HL-60 (cell line): ENCODE measurements around the gene PNKP.

Experiments used
- POLR2AphosphoS5 ChIP-seq: IDR thresholded peaks from 2 replicates; pipeline ENCODE4 v1.6.1; 2012; ENCODE audit warnings: low read depth
- SPI1 ChIP-seq: IDR thresholded peaks from 2 replicates; pipeline ENCODE4 v1.6.1; 2012; ENCODE audit warnings: low read depth, mild to moderate bottlenecking, borderline replicate concordance
- TF ChIP-seq, protein P1 (sequence below): IDR thresholded peaks from one replicate; pipeline ENCODE4 v1.5.1; 2011; ENCODE audit warnings: low read length, control low read depth, inconsistent platforms; ENCODE audit not compliant: insufficient read depth
- TF ChIP-seq, protein P2 (sequence below): IDR thresholded peaks from 2 replicates; pipeline ENCODE4 v1.6.1; 2012; ENCODE audit warnings: low read depth; ENCODE audit not compliant: insufficient replicate concordance

DNA sequence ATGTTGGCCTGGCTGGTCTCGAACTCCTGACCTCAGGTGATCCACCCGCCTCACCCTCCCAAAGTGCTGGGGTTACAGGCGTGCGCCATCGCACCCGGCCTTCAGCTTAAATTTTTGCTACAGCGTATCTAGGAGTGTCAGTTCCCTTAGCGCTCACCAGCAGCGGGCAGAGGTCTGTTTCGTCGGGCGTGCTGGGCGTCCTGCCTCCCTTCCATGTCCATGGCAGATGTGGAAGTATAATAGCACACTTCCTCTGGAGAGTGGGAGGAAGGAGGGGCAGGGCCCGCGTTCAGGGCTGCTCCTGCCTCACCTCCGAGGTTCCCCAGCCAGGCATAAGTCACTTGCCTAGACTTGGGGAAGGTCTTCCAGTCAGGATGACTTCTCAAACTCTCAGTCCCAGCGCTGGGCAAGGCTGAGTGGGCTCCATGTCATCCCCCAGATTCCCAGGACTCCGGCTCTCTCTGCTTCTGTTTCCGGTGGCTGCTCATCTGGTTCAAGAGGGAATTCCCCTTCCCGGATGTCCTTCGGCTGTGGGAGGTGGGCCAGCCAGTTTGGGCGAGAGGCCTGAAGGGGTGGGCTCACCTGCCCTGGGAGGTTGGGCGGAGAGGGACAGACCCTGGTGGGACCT is 19.8 kb upstream of the PNKP start:
- TF ChIP-seq, protein P1, sequence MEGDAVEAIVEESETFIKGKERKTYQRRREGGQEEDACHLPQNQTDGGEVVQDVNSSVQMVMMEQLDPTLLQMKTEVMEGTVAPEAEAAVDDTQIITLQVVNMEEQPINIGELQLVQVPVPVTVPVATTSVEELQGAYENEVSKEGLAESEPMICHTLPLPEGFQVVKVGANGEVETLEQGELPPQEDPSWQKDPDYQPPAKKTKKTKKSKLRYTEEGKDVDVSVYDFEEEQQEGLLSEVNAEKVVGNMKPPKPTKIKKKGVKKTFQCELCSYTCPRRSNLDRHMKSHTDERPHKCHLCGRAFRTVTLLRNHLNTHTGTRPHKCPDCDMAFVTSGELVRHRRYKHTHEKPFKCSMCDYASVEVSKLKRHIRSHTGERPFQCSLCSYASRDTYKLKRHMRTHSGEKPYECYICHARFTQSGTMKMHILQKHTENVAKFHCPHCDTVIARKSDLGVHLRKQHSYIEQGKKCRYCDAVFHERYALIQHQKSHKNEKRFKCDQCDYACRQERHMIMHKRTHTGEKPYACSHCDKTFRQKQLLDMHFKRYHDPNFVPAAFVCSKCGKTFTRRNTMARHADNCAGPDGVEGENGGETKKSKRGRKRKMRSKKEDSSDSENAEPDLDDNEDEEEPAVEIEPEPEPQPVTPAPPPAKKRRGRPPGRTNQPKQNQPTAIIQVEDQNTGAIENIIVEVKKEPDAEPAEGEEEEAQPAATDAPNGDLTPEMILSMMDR, result no peak
- TF ChIP-seq POLR2AphosphoS5, result no peak
- TF ChIP-seq SPI1, result no peak
- TF ChIP-seq, protein P2, sequence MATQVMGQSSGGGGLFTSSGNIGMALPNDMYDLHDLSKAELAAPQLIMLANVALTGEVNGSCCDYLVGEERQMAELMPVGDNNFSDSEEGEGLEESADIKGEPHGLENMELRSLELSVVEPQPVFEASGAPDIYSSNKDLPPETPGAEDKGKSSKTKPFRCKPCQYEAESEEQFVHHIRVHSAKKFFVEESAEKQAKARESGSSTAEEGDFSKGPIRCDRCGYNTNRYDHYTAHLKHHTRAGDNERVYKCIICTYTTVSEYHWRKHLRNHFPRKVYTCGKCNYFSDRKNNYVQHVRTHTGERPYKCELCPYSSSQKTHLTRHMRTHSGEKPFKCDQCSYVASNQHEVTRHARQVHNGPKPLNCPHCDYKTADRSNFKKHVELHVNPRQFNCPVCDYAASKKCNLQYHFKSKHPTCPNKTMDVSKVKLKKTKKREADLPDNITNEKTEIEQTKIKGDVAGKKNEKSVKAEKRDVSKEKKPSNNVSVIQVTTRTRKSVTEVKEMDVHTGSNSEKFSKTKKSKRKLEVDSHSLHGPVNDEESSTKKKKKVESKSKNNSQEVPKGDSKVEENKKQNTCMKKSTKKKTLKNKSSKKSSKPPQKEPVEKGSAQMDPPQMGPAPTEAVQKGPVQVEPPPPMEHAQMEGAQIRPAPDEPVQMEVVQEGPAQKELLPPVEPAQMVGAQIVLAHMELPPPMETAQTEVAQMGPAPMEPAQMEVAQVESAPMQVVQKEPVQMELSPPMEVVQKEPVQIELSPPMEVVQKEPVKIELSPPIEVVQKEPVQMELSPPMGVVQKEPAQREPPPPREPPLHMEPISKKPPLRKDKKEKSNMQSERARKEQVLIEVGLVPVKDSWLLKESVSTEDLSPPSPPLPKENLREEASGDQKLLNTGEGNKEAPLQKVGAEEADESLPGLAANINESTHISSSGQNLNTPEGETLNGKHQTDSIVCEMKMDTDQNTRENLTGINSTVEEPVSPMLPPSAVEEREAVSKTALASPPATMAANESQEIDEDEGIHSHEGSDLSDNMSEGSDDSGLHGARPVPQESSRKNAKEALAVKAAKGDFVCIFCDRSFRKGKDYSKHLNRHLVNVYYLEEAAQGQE, result no peak
